OCI-LY3 (cell line): ENCODE measurements around the gene KRTAP25-1.

Source experiments
- H2AFZ ChIP-seq: fragments of 200-600, 300-600 bp; shearing (Covaris generic); 2 replicates; pipeline ENCODE4 v1.6.0; 2014; ENCODE audit warnings: antibody characterized with exemption, low read depth, low read length
- H3K27ac ChIP-seq: fragments of 200-600, 300-600 bp; sonication (generic); 2 replicates; pipeline ENCODE4 v1.5.1; 2014; ENCODE audit warnings: mild to moderate bottlenecking, low read length, moderate library complexity, mixed read lengths
- H3K27me3 ChIP-seq: fragments of 200-600, 300-600 bp; sonication (generic); 2 replicates; pipeline ENCODE4 v1.6.1; 2014; ENCODE audit warnings: low read depth, low read length, mixed read lengths
- H3K36me3 ChIP-seq: fragments of 200-600, 300-600 bp; sonication (generic); replicated peaks from 2 replicates; pipeline ENCODE3; 2014; ENCODE audit warnings: low read depth, low read length, mixed read lengths
- H3K4me1 ChIP-seq: fragments of 300-600, 200-600 bp; sonication (generic); 2 replicates; pipeline ENCODE4 v1.6.1; 2014; ENCODE audit warnings: low read length, mixed read lengths
- H3K4me2 ChIP-seq: fragments of 200-600, 300-600 bp; sonication (generic); 2 replicates; pipeline ENCODE4 v1.6.1; 2014; ENCODE audit warnings: low read length, mixed read lengths
- H3K4me3 ChIP-seq: fragments of 300-600, 200-600 bp; sonication (generic); 2 replicates; pipeline ENCODE4 v1.5.1; 2014; ENCODE audit warnings: antibody characterized with exemption, mild to moderate bottlenecking, low read length, moderate library complexity
- H3K79me2 ChIP-seq: fragments of 300-600, 200-600 bp; shearing (Covaris generic); 2 replicates; pipeline ENCODE4 v1.6.1; 2014; ENCODE audit warnings: mild to moderate bottlenecking, low read length, mixed read lengths
- H3K9ac ChIP-seq: fragments of 300-600, 200-600 bp; shearing (Covaris generic); 2 replicates; pipeline ENCODE4 v1.6.0; 2014; ENCODE audit warnings: mild to moderate bottlenecking, low read length, moderate library complexity
- H3K9me3 ChIP-seq: fragments of 200-600, 300-600 bp; shearing (Covaris generic); 2 replicates; pipeline ENCODE4 v1.6.1; 2014; ENCODE audit warnings: low read length, mixed read lengths; ENCODE audit not compliant: insufficient read depth
- H4K20me1 ChIP-seq: fragments of 200-600, 300-600 bp; sonication (generic); 2 replicates; pipeline ENCODE4 v1.6.1; 2016; ENCODE audit warnings: low read length, mixed read lengths; ENCODE audit not compliant: insufficient read depth
- CTCF ChIP-seq: fragments of 200-600, 300-600 bp; sonication (generic); IDR thresholded peaks from 2 replicates; pipeline ENCODE4 v1.5.1; 2014; ENCODE audit warnings: antibody characterized with exemption, low read length, low read depth
- EZH2phosphoT487 ChIP-seq: fragments of 200-600 bp; shearing (Covaris generic); IDR thresholded peaks from 2 replicates; pipeline ENCODE4 v1.6.1; 2018; ENCODE audit warnings: antibody characterized with exemption, mixed run types, low read depth

Gene KRTAP25-1

GRCh38 chr21:30326390-30326789 is 37.1 kb upstream of the KRTAP25-1 start:
- H3K4me3 ChIP-seq, result no peak overlapping the region
- H3K36me3 ChIP-seq, result no peaks in the 10 kb centered on the region
- H3K27me3 ChIP-seq, result no peaks in the 10 kb centered on the region
- TF ChIP-seq CTCF (no peak), EZH2phosphoT487 (no peak)
- no peak overlapping the region for H3K9ac ChIP-seq
- no peaks in the 10 kb centered on the region for H3K9me3 ChIP-seq
- no peaks in the 10 kb centered on the region for H4K20me1 ChIP-seq
- H2AFZ ChIP-seq, result no peak overlapping the region
- H3K4me1 ChIP-seq, result peaks cover 5% of the 10 kb centered on the region; the same call in 1 of the 2 replicates
- no peak overlapping the region for H3K4me2 ChIP-seq
- no peaks in the 10 kb centered on the region for H3K79me2 ChIP-seq
- H3K27ac ChIP-seq, result no peak overlapping the region

GRCh38 chr21:30320215-30320614 is 30.9 kb upstream of the KRTAP25-1 start, which contains the start of gene KRTAP26-1:
Gene KRTAP26-1 (minus strand): TSS chr21:30320315. CDS start chr21:30320035, 280 bp downstream.
- no peaks in the 10 kb centered on the region for H3K36me3 ChIP-seq
- no peak within 1 kb of the TSS for H3K9ac ChIP-seq
- H3K4me1 ChIP-seq, result no peaks in the 10 kb centered on the region
- no peak within 1 kb of the TSS for H2AFZ ChIP-seq
- no peaks in the 10 kb centered on the region for H3K79me2 ChIP-seq
- H3K4me3 ChIP-seq, result no peak within 1 kb of the TSS
- H3K27ac ChIP-seq, result no peak within 1 kb of the TSS
- H3K27me3 ChIP-seq, result no peaks in the 10 kb centered on the region
- TF ChIP-seq EZH2phosphoT487 (no peak), CTCF (no peak)
- H3K4me2 ChIP-seq, result no peak within 1 kb of the TSS
- no peaks in the 10 kb centered on the region for H3K9me3 ChIP-seq
- no peaks in the 10 kb centered on the region for H4K20me1 ChIP-seq

DNA sequence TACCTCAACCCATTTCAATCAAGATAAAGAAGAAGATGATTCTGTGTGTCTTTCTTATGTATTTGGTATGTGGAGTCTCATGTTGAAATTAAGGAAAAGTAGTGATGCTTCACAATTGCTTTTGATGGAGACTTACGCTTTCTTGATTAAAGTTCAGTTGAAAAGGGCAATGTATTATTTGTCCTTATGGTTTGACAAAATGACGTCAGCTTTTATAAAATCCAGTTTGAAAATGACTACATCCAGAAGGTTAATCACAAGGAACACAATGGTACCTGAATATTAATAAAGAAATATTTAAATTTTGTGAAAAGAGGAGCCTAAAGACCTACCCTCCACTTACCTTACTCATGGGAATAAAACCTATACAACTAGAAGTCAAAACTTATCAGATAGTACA is 26.4 kb upstream of the KRTAP25-1 start:
- H3K9ac ChIP-seq, result no peak overlapping the region
- H3K27me3 ChIP-seq, result no peaks in the 10 kb centered on the region
- no peak overlapping the region for H3K4me3 ChIP-seq
- H3K79me2 ChIP-seq, result no peaks in the 10 kb centered on the region
- H4K20me1 ChIP-seq, result no peaks in the 10 kb centered on the region
- no peaks in the 10 kb centered on the region for H3K9me3 ChIP-seq
- no peak overlapping the region for H2AFZ ChIP-seq
- no peaks in the 10 kb centered on the region for H3K36me3 ChIP-seq
- H3K4me1 ChIP-seq, result no peaks in the 10 kb centered on the region
- no peak overlapping the region for H3K27ac ChIP-seq
- no peak overlapping the region for H3K4me2 ChIP-seq
- no peak for TF ChIP-seq CTCF
- TF ChIP-seq EZH2phosphoT487, result no peak

GRCh38 chr21:30306884-30307283 is 17.6 kb upstream of the KRTAP25-1 start:
- Histone ChIP-seq H3K27me3 (no peaks in the 10 kb centered on the region), H3K9ac (no peak overlapping the region), H3K79me2 (no peaks in the 10 kb centered on the region), H3K36me3 (no peaks in the 10 kb centered on the region), H3K4me3 (no peak overlapping the region), H3K4me2 (no peak overlapping the region), H3K9me3 (no peaks in the 10 kb centered on the region), H3K4me1 (no peaks in the 10 kb centered on the region), H3K27ac (no peak overlapping the region), H2AFZ (no peak overlapping the region), H4K20me1 (no peaks in the 10 kb centered on the region)
- TF ChIP-seq CTCF, result no peak
- no peak for TF ChIP-seq EZH2phosphoT487
